GM18870 (cell line): ENCODE results near the gene DNAI1.
"Not testable (repeated sequence)": the region's sequence is repeated elsewhere in the genome, so short reads cannot be mapped to it uniquely, and the experiment has no call there.

Experiments
- ATAC-seq: cut with Tn5 transposase; IDR thresholded peaks from one replicate; pipeline ENCODE4 v1.9.1; 2021; ENCODE audit warnings: moderate library complexity; ENCODE audit not compliant: unreplicated experiment

DNAI1 gene

GRCh38 chr9:34532041-34532440, 73.4 kb downstream of the DNAI1 start:
- not testable (repeated sequence) for ATAC-seq

- no peak for ATAC-seq
Observed at GRCh38 chr9:34536685-34537084, 78.1 kb downstream of the DNAI1 start.

GRCh38 chr9:34540827-34541226, 82.2 kb downstream of the DNAI1 start:
- ATAC-seq = no peak

GRCh38 chr9:34541540-34541939, 82.9 kb downstream of the DNAI1 start:
- no peak for ATAC-seq

GRCh38 chr9:34544035-34544434, 85.4 kb downstream of the DNAI1 start:
- ATAC-seq = no peak

GRCh38 chr9:34545497-34545896, 86.9 kb downstream of the DNAI1 start:
- no peak for ATAC-seq

- no peak for ATAC-seq
Observed at GRCh38 chr9:34546102-34546833, 87.7 kb downstream of the DNAI1 start.

GRCh38 chr9:34546834-34547827, 88.5 kb downstream of the DNAI1 start:
- ATAC-seq = no peak

GRCh38 chr9:34547960-34548611, 89.5 kb downstream of the DNAI1 start:
- no peak for ATAC-seq

GRCh38 chr9:34549407-34549732, 90.8 kb downstream of the DNAI1 start:
- no peak for ATAC-seq

- no peak for ATAC-seq
Observed at GRCh38 chr9:34550016-34550680, 91.5 kb downstream of the DNAI1 start.

GRCh38 chr9:34550681-34551270, 92.2 kb downstream of the DNAI1 start:
- no peak for ATAC-seq

- no peak for ATAC-seq
Observed at GRCh38 chr9:34551751-34552605, 93.4 kb downstream of the DNAI1 start.

- ATAC-seq = no peak
Observed at GRCh38 chr9:34552606-34552981, 94.0 kb downstream of the DNAI1 start.

GRCh38 chr9:34552986-34553385, 94.4 kb downstream of the DNAI1 start:
- no peak for ATAC-seq

- no peak for ATAC-seq
Observed at GRCh38 chr9:34553511-34554021, 95.0 kb downstream of the DNAI1 start.

GRCh38 chr9:34554211-34555001, 95.8 kb downstream of the DNAI1 start:
- ATAC-seq = no peak

- no peak for ATAC-seq
Observed at GRCh38 chr9:34555002-34555348, 96.4 kb downstream of the DNAI1 start.

GRCh38 chr9:34555500-34555899, 96.9 kb downstream of the DNAI1 start:
- no peak for ATAC-seq
